GM21367 (cell line): Measurements from ENCODE around the gene ZYG11A.

Experiments used
- ATAC-seq: cut with Tn5 transposase; IDR thresholded peaks from one replicate; pipeline ENCODE4 v1.9.1; 2021; ENCODE audit not compliant: unreplicated experiment

The ZYG11A gene

DNA sequence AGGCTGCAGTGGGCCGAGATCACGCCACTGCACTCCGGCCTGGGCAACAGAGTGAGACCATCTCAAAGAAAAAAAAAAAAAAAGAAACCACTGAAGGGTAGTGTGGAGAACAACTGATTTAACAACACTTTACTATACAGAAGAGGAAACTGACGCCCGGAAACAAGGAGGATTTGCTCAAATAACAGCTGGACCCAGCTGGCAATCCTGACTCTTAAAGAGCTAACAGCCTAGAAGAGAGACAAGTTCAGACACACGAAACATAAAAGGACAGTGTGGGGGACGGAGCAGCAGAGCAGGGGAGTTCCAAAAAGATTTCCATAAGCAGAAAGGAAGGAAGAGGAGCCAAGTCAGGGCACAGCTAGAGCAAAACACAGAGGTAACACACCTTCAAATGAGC is 74.6 kb downstream of the ZYG11A start:
- no peak for ATAC-seq

GRCh38 chr1:52917581-52917980 is 75.0 kb downstream of the ZYG11A start:
- no peak for ATAC-seq

DNA sequence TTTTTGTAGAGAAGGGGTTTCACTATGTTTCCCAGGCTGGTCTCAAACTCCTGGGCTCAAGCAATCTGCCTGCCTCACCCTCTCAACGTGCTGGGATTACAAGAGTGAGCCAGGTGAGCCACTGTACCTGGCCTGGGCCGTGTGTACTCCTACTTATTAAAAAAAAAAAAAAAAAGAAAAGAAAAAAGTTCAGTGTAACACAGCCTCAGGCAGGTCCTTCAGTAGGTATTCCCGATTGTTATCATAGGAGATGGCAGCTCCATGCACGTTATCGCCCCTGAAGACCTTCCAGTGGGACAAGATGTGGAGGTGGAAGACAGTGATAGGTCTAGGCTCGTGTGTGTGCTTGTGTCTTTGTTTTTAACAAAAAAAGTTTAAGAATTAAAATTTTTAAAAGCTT is 75.6 kb downstream of the ZYG11A start:
- ATAC-seq = no peak

DNA sequence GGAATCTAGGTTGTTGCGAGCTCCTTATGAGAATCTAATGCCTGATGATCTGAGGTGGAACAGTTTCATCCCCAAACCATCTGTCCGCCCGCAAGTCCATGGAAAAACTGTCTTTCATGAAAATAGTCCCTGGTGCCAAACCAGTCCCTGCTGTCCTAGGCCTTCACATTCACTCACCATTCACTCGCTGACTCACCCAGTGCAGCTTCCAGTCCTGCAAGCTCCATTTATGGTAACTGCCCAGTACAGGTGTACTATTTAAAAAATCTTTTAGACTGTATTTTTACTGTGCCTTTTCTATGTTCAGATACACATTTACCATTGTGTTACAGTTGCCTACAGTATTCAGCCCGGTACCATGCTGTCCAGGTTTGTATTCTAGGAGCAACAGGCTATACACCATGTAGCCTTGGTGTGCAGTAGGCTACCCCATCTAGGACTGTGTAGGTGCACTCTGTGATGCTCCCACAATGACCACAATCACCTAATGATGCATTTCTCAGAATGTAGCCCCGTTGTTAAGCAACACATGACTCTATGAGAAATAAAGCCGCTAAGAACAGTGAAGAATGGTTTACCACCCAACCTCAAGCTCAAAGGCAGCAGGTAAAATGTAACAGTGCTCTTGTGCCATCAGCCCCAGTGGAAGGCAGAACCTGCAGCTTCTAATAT is 76.6 kb downstream of the ZYG11A start:
- ATAC-seq = no peak

DNA sequence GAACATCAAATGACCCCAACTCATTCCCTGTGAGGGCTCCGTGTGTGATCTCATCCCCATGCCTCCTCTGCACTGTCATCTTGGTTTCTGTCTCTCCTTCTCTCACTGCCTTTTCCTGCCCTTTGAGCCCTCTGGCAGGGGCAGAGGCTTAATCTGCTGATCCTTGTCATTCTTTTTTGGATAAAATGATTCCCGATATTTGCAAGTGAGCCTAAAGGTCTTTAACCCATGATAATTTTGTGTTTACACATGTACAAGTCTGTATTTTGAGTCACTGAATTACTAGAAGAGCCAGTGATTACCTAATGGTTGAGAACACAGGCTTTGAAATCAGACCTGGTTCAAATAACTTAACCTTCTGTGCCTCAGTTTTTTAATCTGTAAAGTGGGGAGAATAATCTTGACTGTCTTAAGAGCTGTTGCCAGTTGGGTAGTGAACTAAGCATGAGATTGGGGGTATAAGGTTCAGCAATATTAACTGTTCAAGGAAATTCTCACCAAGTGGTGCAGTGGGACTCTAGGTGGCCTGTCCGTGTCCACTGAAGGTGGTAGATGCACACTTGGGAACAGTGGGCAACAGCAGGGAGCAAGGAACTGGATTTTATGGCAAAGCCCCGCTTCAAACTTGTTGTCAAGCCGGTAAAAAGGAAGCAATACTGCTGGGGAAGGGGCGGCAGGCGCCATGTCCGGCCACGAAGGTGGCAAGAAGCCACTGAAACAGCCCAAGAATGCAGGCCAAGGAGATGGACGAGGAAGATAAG is 77.3 kb downstream of the ZYG11A start:
- no peak for ATAC-seq

DNA sequence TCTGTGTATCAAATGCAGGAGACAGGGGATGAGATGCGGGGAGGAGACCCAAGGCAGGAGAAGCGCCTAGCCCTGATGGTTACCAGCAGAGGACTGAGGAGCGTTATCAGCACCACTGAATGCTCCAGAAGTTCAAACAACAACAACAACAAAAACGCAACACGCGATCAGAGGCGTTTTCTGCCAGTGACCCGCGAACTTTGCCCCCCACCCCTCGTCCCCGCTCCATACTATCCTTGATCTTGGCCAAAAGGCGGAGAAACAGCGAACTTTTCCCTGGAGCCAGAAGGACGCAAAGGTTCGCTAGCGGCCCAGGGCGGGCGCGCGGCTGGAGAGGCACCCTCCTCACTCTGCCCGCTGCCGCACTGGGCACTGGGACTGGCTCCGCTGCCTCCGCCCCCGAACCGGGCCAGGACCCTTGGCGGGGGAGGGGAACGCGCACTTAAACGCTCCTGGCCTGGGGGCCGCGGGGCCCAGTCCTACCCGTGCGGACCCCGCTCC is 78.3 kb downstream of the ZYG11A start:
- ATAC-seq = no peak

DNA sequence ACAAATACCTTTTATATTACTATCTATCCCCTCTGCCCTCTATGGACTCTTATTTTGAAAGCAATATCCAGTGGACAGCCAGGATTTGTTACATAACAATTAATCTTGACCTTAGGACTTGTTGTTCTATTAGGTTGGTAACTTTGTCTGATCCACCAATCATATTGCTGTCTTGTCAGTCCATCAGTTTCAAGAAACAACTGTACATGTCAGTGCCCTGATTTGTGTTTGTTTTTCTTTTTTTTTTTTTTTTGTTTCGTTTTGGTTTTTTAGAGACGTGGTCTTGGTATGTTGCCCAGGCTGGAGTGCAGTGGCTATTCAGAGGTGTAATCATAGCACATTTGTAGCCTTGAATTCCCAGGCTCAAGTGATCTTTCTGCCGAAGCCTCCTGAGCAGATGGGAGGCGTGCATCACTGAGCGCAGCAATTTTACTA is 83.0 kb downstream of the ZYG11A start:
- no peak for ATAC-seq

DNA sequence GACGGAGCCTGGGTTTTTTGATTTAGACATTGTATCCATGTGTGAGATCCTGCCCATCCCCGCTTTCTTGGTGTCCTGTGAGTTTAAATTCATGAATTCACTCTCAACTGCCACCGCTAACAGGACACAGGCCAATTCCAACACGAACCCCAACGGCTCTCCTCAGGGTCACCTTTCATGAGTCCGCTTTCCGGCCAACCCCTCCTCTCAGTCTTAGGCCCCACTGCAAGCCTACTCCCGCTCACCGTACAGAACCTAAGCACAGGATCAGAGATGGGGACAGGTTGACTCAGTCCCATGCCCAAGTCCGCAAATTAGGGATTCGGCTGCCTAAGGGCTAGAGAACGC is 84.3 kb downstream of the ZYG11A start:
- ATAC-seq = peak; percentile 23

DNA sequence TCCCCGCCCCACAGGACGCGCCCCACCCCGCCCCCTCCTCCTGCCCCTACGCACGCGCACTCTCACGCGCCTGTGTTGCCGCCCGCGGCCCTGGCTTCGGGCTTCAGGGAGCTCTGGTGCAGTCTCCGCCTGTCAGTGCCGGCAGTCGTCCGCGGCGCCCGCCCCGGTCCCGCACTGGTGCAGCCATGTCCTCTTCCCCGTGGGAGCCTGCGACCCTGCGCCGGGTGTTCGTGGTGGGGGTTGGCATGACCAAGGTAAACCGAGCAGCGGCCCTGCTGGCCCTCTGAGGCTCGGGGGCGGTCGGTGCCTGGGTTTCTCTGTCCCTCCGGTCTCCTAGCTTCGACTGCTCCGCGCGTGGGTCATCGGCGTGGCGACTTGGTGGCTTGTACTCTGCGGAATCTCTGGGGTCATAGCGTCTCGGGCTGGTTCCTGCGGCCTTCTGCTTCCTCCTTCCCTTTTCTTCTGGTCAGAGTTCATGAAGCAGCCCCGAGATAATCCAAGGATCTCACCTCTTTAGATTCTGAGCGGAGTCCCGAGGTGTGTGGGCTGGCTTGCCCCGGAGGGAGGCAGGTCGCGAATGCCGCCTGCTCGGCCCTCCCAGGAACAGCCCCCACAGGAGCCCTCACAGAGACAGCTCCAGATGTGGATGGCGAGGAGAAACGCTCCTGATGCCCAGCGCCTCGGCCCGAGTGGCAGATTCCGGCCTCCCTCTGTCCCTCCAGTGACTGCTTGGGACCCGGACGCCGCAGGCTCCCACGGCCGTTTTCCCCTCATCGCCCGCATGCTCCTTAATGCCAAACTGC is 84.9 kb downstream of the ZYG11A start, which contains the start of gene SCP2:
Gene SCP2, plus strand, starts transcription at position 65 of the 803 bp plus-strand sequence. Its CDS starts 121 bp downstream, at position 186.
- ATAC-seq = peak; percentile 70

DNA sequence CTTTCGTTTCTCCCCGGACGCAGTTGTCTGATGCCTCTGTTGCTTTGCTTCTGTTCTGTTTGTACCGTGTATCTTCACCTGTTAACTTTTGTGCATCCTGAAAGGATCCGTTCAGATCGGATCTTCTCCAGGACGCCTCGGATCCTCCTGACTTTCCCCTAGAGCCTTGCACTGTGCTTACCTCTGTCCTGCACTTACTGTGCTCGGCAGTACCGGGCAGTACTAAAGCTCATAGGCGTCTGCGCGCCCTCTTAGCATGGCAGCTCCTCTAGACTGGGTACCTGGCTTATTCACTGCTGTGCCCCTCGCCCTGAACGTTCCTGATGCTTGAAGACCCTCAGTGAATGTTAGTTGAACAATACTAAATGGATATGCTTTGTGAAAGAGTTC is 85.5 kb downstream of the ZYG11A start:
- no peak for ATAC-seq

DNA sequence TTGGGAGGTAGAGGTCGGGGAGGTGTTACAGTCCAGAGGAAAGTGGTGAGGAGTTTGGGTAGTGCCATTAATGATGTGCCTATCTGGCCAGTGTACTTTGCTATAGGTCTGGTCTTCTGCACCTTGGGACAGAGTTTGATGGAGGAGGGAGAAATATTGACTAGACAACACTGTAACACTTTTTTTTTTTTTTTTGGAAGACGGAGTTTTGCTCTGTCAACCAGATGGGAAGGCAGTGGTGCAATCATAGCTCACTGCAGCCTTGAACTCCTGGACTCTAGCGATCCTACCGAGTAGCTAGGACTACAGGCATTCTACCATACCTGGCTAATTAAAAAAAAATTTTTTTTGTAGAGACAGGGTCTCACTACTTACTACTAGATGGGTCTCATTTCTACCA is 86.5 kb downstream of the ZYG11A start:
- no peak for ATAC-seq

GRCh38 chr1:52937433-52938182 is 95.0 kb downstream of the ZYG11A start:
- ATAC-seq = no peak

- no peak for ATAC-seq
Measured at GRCh38 chr1:52938183-52938451, 95.6 kb downstream of the ZYG11A start.

DNA sequence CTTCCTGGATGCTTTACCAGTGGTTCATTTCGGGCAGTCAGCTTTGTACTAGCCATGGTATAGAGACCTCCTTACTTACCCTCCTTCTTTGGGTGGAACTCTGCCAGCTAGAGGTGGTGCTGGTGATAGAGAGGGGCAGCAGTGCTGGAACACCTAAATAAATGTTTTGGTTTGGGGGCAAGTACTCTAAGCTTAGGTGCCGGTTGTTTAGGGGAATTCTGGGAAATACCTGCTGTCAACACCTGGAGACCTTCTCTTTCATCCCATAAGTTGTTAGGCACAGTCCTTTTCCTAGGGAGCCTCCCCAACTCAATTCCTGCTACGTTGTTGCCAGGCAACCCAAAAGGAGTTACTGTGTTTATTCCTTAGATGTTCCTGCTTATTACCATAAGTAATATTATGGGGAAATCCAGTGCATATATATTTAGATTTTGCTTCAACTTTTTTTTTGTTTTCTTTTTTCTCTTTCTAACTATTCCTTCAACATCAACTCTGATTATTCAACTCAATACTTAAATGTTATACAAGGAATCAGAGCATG is 101.4 kb downstream of the ZYG11A start:
- no peak for ATAC-seq

DNA sequence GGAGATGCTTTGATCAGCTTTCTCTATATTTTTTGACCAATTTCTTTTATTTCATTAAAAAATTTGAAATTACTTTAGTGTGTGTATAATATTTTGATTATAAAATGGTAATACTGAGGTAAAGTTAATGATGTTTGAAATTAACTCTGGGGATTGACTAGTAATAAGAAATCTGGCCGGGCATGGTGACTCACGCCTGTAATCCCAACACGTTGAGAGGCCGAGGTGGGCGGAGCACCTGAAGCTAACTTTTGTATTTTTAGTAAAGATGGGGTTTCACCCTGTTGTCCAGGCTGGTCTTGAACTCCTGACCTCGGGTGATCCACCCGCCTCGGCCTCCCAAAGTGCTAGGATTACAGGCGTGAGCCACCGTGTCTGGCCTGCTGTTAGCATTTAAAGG is 102.0 kb downstream of the ZYG11A start:
- ATAC-seq = no peak
